ENCODE results near the gene EP300. TPM values are rescaled to one million over a fixed set of nuclear protein-coding genes. Genes with fewer than 3 reads are reported as not detected.

Gene EP300
- total and polyA plus RNA-seq, 2 of the 8 experiments (the other 6 are each of a cell fraction or from before 2014, with no cell fraction given), result 39.5 to 109 TPM

DNA sequence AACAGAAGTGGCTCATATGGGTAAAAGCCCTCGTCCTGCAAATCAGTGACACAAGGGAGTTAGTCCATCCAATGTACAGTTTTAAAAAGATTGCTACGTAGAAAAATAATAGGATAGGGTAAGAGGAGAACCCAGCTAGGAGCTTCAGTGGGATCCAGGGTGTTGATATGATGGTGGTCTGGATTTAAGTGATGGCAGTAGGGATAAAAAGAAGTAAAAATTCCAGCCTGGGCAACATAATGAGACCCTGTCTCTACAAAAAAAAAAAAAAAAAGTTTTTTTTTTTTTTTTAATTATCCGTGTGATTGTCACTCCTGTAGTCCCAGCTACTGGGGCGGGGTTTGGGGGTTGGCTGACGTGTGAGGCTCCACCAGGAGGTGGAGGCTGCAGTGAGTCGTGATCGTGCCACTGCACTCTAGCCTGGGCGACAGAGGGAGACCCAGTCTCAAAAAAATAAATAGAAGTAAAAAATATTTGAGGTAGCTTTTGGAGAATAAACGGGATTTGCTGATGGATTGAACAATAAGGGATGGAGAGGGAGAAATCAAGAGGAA lies 105.7 kb downstream of the EP300 start:
- no peak for FAIRE-seq
- POLR2A ChIA-PET (ENCODE audit: partially characterized antibody), result interaction anchor here (1.0 to 2.1 kb wide), 5 partner anchors 9 to 46 kb away, joined by 3 to 8 read pairs (median 3); no protein-coding TSS in a partner anchor
- no peaks in the 10 kb centered on the region for H3K79me2 ChIP-seq (ENCODE audit: control insufficient read depth in 1 of 2, insufficient read depth in 2 of 2, low read length in 2 of 2)
- no peak overlapping the region for H3K9ac ChIP-seq (replicated peaks in 1 of 4; ENCODE audit: extremely low read depth in 1 of 4, low read depth in 3 of 4, low read length in 3 of 4)
- TF ChIP-seq RXRA (IDR thresholded peaks at IDR 0.05; ENCODE audit: insufficient read depth, low read depth, low read length) (no peak), SP2 (IDR thresholded peaks at IDR 0.05; ENCODE audit: low read length) (no peak), HDAC2 (IDR thresholded peaks at IDR 0.05; ENCODE audit: borderline replicate concordance in 1 of 2, low read depth in 2 of 2, low read length in 2 of 2) (0 out of 4 replicates have a peak, but pooled peaks of 1 of the 2 experiments have one; percentile 12)
- TF ChIP-seq, protein P1, sequence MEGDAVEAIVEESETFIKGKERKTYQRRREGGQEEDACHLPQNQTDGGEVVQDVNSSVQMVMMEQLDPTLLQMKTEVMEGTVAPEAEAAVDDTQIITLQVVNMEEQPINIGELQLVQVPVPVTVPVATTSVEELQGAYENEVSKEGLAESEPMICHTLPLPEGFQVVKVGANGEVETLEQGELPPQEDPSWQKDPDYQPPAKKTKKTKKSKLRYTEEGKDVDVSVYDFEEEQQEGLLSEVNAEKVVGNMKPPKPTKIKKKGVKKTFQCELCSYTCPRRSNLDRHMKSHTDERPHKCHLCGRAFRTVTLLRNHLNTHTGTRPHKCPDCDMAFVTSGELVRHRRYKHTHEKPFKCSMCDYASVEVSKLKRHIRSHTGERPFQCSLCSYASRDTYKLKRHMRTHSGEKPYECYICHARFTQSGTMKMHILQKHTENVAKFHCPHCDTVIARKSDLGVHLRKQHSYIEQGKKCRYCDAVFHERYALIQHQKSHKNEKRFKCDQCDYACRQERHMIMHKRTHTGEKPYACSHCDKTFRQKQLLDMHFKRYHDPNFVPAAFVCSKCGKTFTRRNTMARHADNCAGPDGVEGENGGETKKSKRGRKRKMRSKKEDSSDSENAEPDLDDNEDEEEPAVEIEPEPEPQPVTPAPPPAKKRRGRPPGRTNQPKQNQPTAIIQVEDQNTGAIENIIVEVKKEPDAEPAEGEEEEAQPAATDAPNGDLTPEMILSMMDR (IDR thresholded peaks at IDR 0.05; ENCODE audit: control extremely low read depth in 1 of 3, insufficient read depth in 1 of 3, low read depth in 1 of 3, low read length in 3 of 3), result peak in 1 of 3 experiments; percentile 0; a peak in 1 of 4 replicates
- H2BK20ac ChIP-seq (ENCODE audit: low read length), result no peak overlapping the region
- H2BK12ac ChIP-seq (ENCODE audit: low read depth, low read length), result no peak overlapping the region
- H3K4ac ChIP-seq (replicated peaks; ENCODE audit: insufficient read length, low read depth, low read length), result no peak overlapping the region
- WGBS, 2 experiments (ENCODE audit: extremely low coverage in 1 of 2, insufficient coverage in 1 of 2, insufficient read length in 1 of 2, insufficient replicate concordance in 2 of 2, low coverage in 1 of 2, low lambda C conversion rate in 2 of 2, missing lambda C conversion rate in 1 of 2), result 11% methylated on average over 9 of the region's 9 CpGs; no CpG with 5 or more reads in 1 of the 2 experiments
- H3K27ac ChIP-seq (ENCODE audit: low read depth, low read length), result no peak overlapping the region
- no peak overlapping the region for H4K5ac ChIP-seq (ENCODE audit: insufficient read length, low read depth, low read length)
- no peak overlapping the region for H2BK5ac ChIP-seq (ENCODE audit: low read depth, low read length)
- no peaks in the 10 kb centered on the region for H4K20me1 ChIP-seq (replicated peaks in 1 of 2; ENCODE audit: control insufficient read depth in 1 of 2, insufficient read depth in 2 of 2, low read length in 2 of 2)
- no peak overlapping the region for H4K91ac ChIP-seq (replicated peaks; ENCODE audit: insufficient read length, low read length)
- H3K4me3 ChIP-seq (ENCODE audit: extremely low read depth in 1 of 4, insufficient read depth in 2 of 4, low read depth in 3 of 4, low read length in 4 of 4), result peak overlapping the region; percentile 48 to 81 (median 76)
- H3K4me1 ChIP-seq (replicated peaks in 1 of 4; ENCODE audit: control insufficient read depth in 3 of 4, insufficient read depth in 4 of 4, low read length in 3 of 4), result peaks cover 0 to 2% (median under 1%) of the 10 kb centered on the region in 4 experiments; a peak in 1 of 7 replicates
- H3K4me2 ChIP-seq (ENCODE audit: insufficient read depth in 1 of 2, low read depth in 2 of 2, low read length in 2 of 2), result peak overlapping the region; percentile 63 to 99
- peaks cover 14% of the 10 kb centered on the region for H3K23me2 ChIP-seq (ENCODE audit: low read depth, low read length)
- H3K56ac ChIP-seq (replicated peaks; ENCODE audit: insufficient read length, low read depth, low read length), result no peak overlapping the region
- no peak overlapping the region for H2BK120ac ChIP-seq (replicated peaks; ENCODE audit: low read depth, low read length)
- H3K27me3 ChIP-seq (replicated peaks in 1 of 4; ENCODE audit: control insufficient read depth in 3 of 4, extremely low read depth in 1 of 4, insufficient read depth in 3 of 4, low read length in 3 of 4), result peaks cover 0 to 20% (median 14%) of the 10 kb centered on the region in 4 experiments; a peak in 6 of 7 replicates
- H2BK15ac ChIP-seq (ENCODE audit: low read length), result no peak overlapping the region
- H3K9me3 ChIP-seq (ENCODE audit: insufficient read depth in 2 of 2, low read depth in 1 of 2, low read length in 1 of 2), result no peaks in the 10 kb centered on the region
- H3K23ac ChIP-seq (ENCODE audit: insufficient read length), result no peak overlapping the region
- 0 out of 2 replicates have a peak overlapping the region, but pooled peaks have one; percentile 87 for H2AFZ ChIP-seq (ENCODE audit: low read length)
- H3K36me3 ChIP-seq (ENCODE audit: control insufficient read depth in 2 of 4, insufficient read depth in 4 of 4, low read length in 3 of 4), result no peaks in the 10 kb centered on the region
- no peak overlapping the region for H3K14ac ChIP-seq (ENCODE audit: insufficient read length)
- no peak overlapping the region for H2AK5ac ChIP-seq (ENCODE audit: low read depth, low read length)
- CTCF ChIA-PET (ENCODE audit: partially characterized antibody), result interaction anchor here (1.9 kb wide), 1 partner anchor 46 kb away, joined by 4 read pairs; no protein-coding TSS in a partner anchor
- H3K79me1 ChIP-seq (ENCODE audit: low read depth, low read length), result no peaks in the 10 kb centered on the region
- no peak overlapping the region for H4K8ac ChIP-seq (ENCODE audit: extremely low read depth, insufficient read depth, low read length)
- DNase-seq (ENCODE audit: low read depth in 1 of 2, low spot score in 2 of 2), result no peak
- no peak overlapping the region for H3K18ac ChIP-seq (ENCODE audit: extremely low read depth, low read length)
